Prostate gland (tissue), 2 donors: ENCODE results near the gene PCBP1. TPM values are rescaled to one million over a fixed set of nuclear protein-coding genes. Genes with fewer than 3 reads are reported as not detected.

ENCODE experiments used
- DNase-seq: peaks from one replicate; pipeline ENCODE4 v3.0.0-alpha.2; 2019; ENCODE audit warnings: low spot score
- H3K27ac ChIP-seq, 2 donors: fragments of 200-600 bp; sonication (generic); 2 replicates each; pipeline ENCODE4 v1.5.1; 2017 to 2019
- H3K27me3 ChIP-seq: fragments of 200-600 bp; sonication (generic); replicated peaks from 2 replicates; pipeline ENCODE4 v1.5.1; 2019; ENCODE audit not compliant: insufficient read depth
- H3K36me3 ChIP-seq, 2 donors: fragments of 200-600 bp; sonication (generic); 1 replicate in 1 of 2; 2 replicates in 1 of 2; pipeline versions ENCODE4 v1.5.1 to v1.8.1; 2017 to 2019
- H3K4me1 ChIP-seq: fragments of 200-600 bp; sonication (generic); replicated peaks from 2 replicates; pipeline ENCODE4 v1.5.1; 2019
- H3K4me3 ChIP-seq, 2 donors: fragments of 200-600 bp; sonication (generic); 2 replicates each; pipeline ENCODE4 v1.5.1; 2017 to 2019
- H3K9me3 ChIP-seq: fragments of 200-600 bp; sonication (generic); 2 replicates; pipeline ENCODE4 v1.5.1; 2017
- CTCF ChIP-seq, 4 experiments: fragments of 200-600 bp in 2 of 4; fragments of 450-650 bp in 2 of 4; sonication (generic) in 2 of 4; IDR thresholded peaks; 1 replicate in 3 of 4; 2 replicates in 1 of 4; pipeline ENCODE4 v1.5.1; 2016 to 2019; ENCODE audit warnings: antibody characterized with exemption in 4 of 4, mild to moderate bottlenecking in 2 of 4, moderate library complexity in 2 of 4
- POLR2A ChIP-seq: fragments of 450-650 bp; IDR thresholded peaks from one replicate; pipeline ENCODE4 v1.6.1; 2016; ENCODE audit warnings: antibody characterized with exemption, mild to moderate bottlenecking
- POLR2AphosphoS5 ChIP-seq: sonication (generic); formaldehyde crosslinking; IDR thresholded peaks from one replicate; pipeline ENCODE4 v1.6.1; 2017; ENCODE audit warnings: antibody characterized with exemption
- WGBS: methylation state at CpG from one replicate; pipeline ENCODE4 v1.1.5; 2018; 5-methylcytosine and 5-hydroxymethylcytosine counted together
- intact Hi-C: fragments of 100-400 bp; cut with DNase I; formaldehyde crosslinking; loops from one replicate; pipeline ENCODE4 v1.14.2; 2022
- total RNA-seq, 2 donors: library from RNA; depleted of rRNA; stranded (reverse); fragments of >200 nt; gene quantifications; one replicate each; pipeline ENCODE4 v1.1.0, GENCODE V29; 2016

The PCBP1 gene
- total RNA-seq, 2 donors from 2014 or later = 166 to 219 TPM

DNA sequence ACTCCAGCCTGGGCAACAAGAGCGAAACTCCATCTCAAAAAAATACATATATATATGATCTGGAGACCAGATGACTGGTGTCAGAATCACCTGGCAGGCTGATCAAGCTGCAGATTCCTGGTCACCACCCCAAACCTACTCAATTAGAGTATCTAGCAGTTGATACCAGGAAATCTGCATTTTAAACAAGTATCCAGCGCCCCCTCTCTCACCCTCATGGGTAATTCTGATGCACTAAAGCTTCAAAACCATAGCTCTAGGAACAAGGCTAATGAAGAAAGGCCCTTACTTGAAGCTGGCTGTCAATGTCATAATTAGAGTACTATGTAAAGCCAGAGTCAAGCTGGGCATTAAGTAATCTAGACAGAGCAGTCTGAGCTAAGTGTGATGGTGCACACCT is 25.0 kb upstream of the PCBP1 start:
- H3K36me3 ChIP-seq = no peaks in the 10 kb centered on the region
- no peaks in the 10 kb centered on the region for H3K27me3 ChIP-seq
- no peaks in the 10 kb centered on the region for H3K4me1 ChIP-seq
- WGBS = 98% methylated on average over 2 of the region's 2 CpGs
- no peaks in the 10 kb centered on the region for H3K9me3 ChIP-seq
- intact Hi-C loops = no loop called here
- no peak overlapping the region for H3K4me3 ChIP-seq
- H3K27ac ChIP-seq = no peak overlapping the region
- no peak for DNase-seq
- TF ChIP-seq POLR2AphosphoS5 = no peak
- no peak for TF ChIP-seq POLR2A
- TF ChIP-seq CTCF (IDR thresholded peaks at IDR 0.05) = no peak

DNA sequence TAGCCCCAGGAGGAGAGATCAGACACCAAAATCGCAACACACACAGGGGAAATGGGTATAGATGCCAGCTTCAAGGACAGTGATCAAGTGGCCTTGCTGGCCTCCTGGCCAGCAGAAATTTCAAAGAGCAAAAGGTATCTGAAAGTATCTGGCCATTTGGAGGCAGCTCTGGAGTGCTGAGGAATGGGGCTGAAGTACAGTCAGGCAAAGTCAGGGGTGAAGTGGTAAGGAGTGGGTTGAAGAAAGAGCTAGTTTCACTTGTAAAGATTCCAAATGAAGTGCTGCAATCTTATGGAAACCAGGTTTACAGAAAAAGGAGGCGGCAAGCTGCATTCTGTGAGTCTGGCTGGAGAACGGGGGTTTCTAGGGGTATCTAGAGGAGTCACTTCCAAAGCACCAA is 19.2 kb upstream of the PCBP1 start:
- no peaks in the 10 kb centered on the region for H3K27me3 ChIP-seq
- TF ChIP-seq POLR2AphosphoS5 (no peak), CTCF (IDR thresholded peaks at IDR 0.05) (no peak), POLR2A (no peak)
- WGBS = 95% methylated on average over 3 of the region's 3 CpGs
- no peak for DNase-seq
- H3K4me1 ChIP-seq = no peaks in the 10 kb centered on the region
- intact Hi-C loops = no loop called here
- no peaks in the 10 kb centered on the region for H3K9me3 ChIP-seq
- H3K36me3 ChIP-seq = no peaks in the 10 kb centered on the region
- H3K27ac ChIP-seq = no peak overlapping the region
- no peak overlapping the region for H3K4me3 ChIP-seq

GRCh38 chr2:70069049-70069448 is 18.2 kb upstream of the PCBP1 start:
- no peaks in the 10 kb centered on the region for H3K27me3 ChIP-seq
- no peak for TF ChIP-seq POLR2AphosphoS5
- no peak for TF ChIP-seq POLR2A
- no peak for TF ChIP-seq CTCF (IDR thresholded peaks at IDR 0.05)
- intact Hi-C loops = no loop called here
- no peaks in the 10 kb centered on the region for H3K36me3 ChIP-seq
- 82% methylated on average over 3 of the region's 3 CpGs for WGBS
- DNase-seq = no peak
- H3K4me1 ChIP-seq = no peaks in the 10 kb centered on the region
- peak overlapping the region in 1 of 2 donors; percentile 20 for H3K27ac ChIP-seq
- no peak overlapping the region for H3K4me3 ChIP-seq
- H3K9me3 ChIP-seq = no peaks in the 10 kb centered on the region

- intact Hi-C loops = loop anchor here (5.0 to 10.0 kb wide), 2 partner anchors 158 to 346 kb away; no protein-coding TSS in a partner anchor
Measured at GRCh38 chr2:70070542-70071268, 16.6 kb upstream of the PCBP1 start.

More at GRCh38 chr2:70070542-70071268, 16.6 kb upstream of the PCBP1 start:
- Histone ChIP-seq H3K4me3 (no peak overlapping the region), H3K9me3 (no peaks in the 10 kb centered on the region), H3K27ac (peak overlapping the region; percentile 74 to 81), H3K27me3 (no peaks in the 10 kb centered on the region), H3K36me3 (no peaks in the 10 kb centered on the region), H3K4me1 (no peaks in the 10 kb centered on the region)
- 57% methylated on average over 13 of the region's 13 CpGs for WGBS
- TF ChIP-seq POLR2AphosphoS5 = peak; percentile 94
- TF ChIP-seq POLR2A = no peak
- TF ChIP-seq CTCF (IDR thresholded peaks at IDR 0.05) = peak; percentile 70 to 93 (median 89)
- DNase-seq = peak; percentile 78
